GM18505 (cell line): ENCODE results near the gene PDPK1.

Source experiments
- ATAC-seq: cut with Tn5 transposase; IDR thresholded peaks from one replicate; pipeline ENCODE4 v1.9.1; 2021; ENCODE audit not compliant: unreplicated experiment
- POLR2A ChIP-seq: IDR thresholded peaks from 4 replicates; pipeline ENCODE4 v1.6.1; 2011; ENCODE audit warnings: borderline replicate concordance; ENCODE audit not compliant: insufficient read depth, insufficient read length; ENCODE audit errors: extremely low read depth

The PDPK1 gene

GRCh38 chr16:2512735-2513404 lies 25.0 kb upstream of the PDPK1 start:
- no peak for TF ChIP-seq POLR2A
- no peak for ATAC-seq

- ATAC-seq: peak; percentile 69
- peak; percentile 95 for TF ChIP-seq POLR2A
Observed at GRCh38 chr16:2513405-2514332, 24.2 kb upstream of the PDPK1 start, which contains the start of gene ATP6V0C. TSS of gene ATP6V0C (plus strand) at chr16:2513952. CDS start at chr16:2514104, 152 bp downstream.

GRCh38 chr16:2514333-2515179 lies 23.3 kb upstream of the PDPK1 start:
- no peak for ATAC-seq
- no peak for TF ChIP-seq POLR2A

GRCh38 chr16:2515180-2515851 lies 22.5 kb upstream of the PDPK1 start:
- no peak for TF ChIP-seq POLR2A
- no peak for ATAC-seq

- TF ChIP-seq POLR2A: no peak
- ATAC-seq: no peak
Observed at GRCh38 chr16:2516391-2517240, 21.2 kb upstream of the PDPK1 start.

- no peak for ATAC-seq
- no peak for TF ChIP-seq POLR2A
Observed at GRCh38 chr16:2517954-2518605, 19.7 kb upstream of the PDPK1 start.

GRCh38 chr16:2518823-2519710 lies 18.8 kb upstream of the PDPK1 start:
- TF ChIP-seq POLR2A: no peak
- ATAC-seq: no peak

- no peak for ATAC-seq
- TF ChIP-seq POLR2A: no peak
Observed at GRCh38 chr16:2519711-2520080, 18.1 kb upstream of the PDPK1 start.

GRCh38 chr16:2520097-2520783 lies 17.6 kb upstream of the PDPK1 start, which contains the start of gene AMDHD2:
TSS of gene AMDHD2 (plus strand) at chr16:2520371. CDS start at chr16:2520459, 88 bp downstream.
- TF ChIP-seq POLR2A: peak; percentile 65
- ATAC-seq: peak; percentile 45

- no peak for TF ChIP-seq POLR2A
- peak; percentile 22 for ATAC-seq
Observed at GRCh38 chr16:2520784-2521531, 16.9 kb upstream of the PDPK1 start.

- ATAC-seq: no peak
- no peak for TF ChIP-seq POLR2A
Observed at GRCh38 chr16:2523801-2524231, 14.0 kb upstream of the PDPK1 start.
